Nucleus accumbens (tissue), 56 donors: ENCODE data around the gene SMCHD1.
"Not testable (repeated sequence)": the region's sequence is repeated elsewhere in the genome, so short reads cannot be mapped to it uniquely, and the experiment has no call there.

Experiments
- DNase-seq, 56 donors: peaks; one replicate each; lab custom pipeline; 2025; lab: John Stamatoyannopoulos, UW

The SMCHD1 gene

GRCh38 chr18:2714140-2714539, 58.6 kb downstream of the SMCHD1 start:
- no peak for DNase-seq

- DNase-seq, result no peak
These were observed 60.5 kb downstream of the SMCHD1 start for GRCh38 chr18:2715990-2716389.

GRCh38 chr18:2716394-2717326, 61.1 kb downstream of the SMCHD1 start:
- DNase-seq, result peak in 23 of 56 donors; percentile 1 to 41 (median 5)

- no peak for DNase-seq
These were observed 61.9 kb downstream of the SMCHD1 start for GRCh38 chr18:2717407-2717806.

GRCh38 chr18:2719040-2719439, 63.5 kb downstream of the SMCHD1 start:
- DNase-seq, result no peak

- no peak for DNase-seq
These were observed 67.7 kb downstream of the SMCHD1 start for GRCh38 chr18:2723207-2723606.

- no peak for DNase-seq
These were observed 74.2 kb downstream of the SMCHD1 start for GRCh38 chr18:2729757-2730156.

GRCh38 chr18:2736823-2737222, 81.3 kb downstream of the SMCHD1 start:
- DNase-seq, result no peak

GRCh38 chr18:2740082-2740481, 84.6 kb downstream of the SMCHD1 start:
- not testable (repeated sequence) for DNase-seq

GRCh38 chr18:2746274-2746673, 90.7 kb downstream of the SMCHD1 start:
- DNase-seq, result no peak

- no peak for DNase-seq
These were observed 102.8 kb downstream of the SMCHD1 start for GRCh38 chr18:2758309-2758708.

- DNase-seq, result no peak
These were observed 119.1 kb downstream of the SMCHD1 start for GRCh38 chr18:2774669-2775068.

GRCh38 chr18:2776601-2777000, 121.1 kb downstream of the SMCHD1 start:
- no peak for DNase-seq

- no peak for DNase-seq
These were observed 121.7 kb downstream of the SMCHD1 start for GRCh38 chr18:2777241-2777640.

GRCh38 chr18:2780750-2781149, 125.2 kb downstream of the SMCHD1 start:
- DNase-seq, result no peak

- DNase-seq, result no peak
These were observed 131.7 kb downstream of the SMCHD1 start for GRCh38 chr18:2787225-2787624.

GRCh38 chr18:2792395-2792794, 136.9 kb downstream of the SMCHD1 start:
- DNase-seq, result no peak

GRCh38 chr18:2794159-2794558, 138.6 kb downstream of the SMCHD1 start:
- no peak for DNase-seq

GRCh38 chr18:2797951-2798350, 142.4 kb downstream of the SMCHD1 start:
- no peak for DNase-seq

- no peak for DNase-seq
These were observed 143.8 kb downstream of the SMCHD1 start for GRCh38 chr18:2799369-2799768.

- no peak for DNase-seq
These were observed 150.7 kb downstream of the SMCHD1 start for GRCh38 chr18:2805970-2806943.
